ENCODE data around the gene PIP4K2A. TPM values are rescaled to one million over a fixed set of nuclear protein-coding genes. Genes with fewer than 3 reads are reported as not detected.

Gene PIP4K2A
- 10 to 100 TPM; 50.1 to 67.9 (median 58.9) TPM for total RNA-seq (2021; fragmentation: NEBNext Ultra II Directional; extraction: Animal tissue kit (Norgen Biotek cat#: 25700))
- long read RNA-seq, partial matches to known transcripts = 5 of 137 reads
- long read RNA-seq, other reads (novel, unspliced or antisense) = 131 of 137 reads

DNA sequence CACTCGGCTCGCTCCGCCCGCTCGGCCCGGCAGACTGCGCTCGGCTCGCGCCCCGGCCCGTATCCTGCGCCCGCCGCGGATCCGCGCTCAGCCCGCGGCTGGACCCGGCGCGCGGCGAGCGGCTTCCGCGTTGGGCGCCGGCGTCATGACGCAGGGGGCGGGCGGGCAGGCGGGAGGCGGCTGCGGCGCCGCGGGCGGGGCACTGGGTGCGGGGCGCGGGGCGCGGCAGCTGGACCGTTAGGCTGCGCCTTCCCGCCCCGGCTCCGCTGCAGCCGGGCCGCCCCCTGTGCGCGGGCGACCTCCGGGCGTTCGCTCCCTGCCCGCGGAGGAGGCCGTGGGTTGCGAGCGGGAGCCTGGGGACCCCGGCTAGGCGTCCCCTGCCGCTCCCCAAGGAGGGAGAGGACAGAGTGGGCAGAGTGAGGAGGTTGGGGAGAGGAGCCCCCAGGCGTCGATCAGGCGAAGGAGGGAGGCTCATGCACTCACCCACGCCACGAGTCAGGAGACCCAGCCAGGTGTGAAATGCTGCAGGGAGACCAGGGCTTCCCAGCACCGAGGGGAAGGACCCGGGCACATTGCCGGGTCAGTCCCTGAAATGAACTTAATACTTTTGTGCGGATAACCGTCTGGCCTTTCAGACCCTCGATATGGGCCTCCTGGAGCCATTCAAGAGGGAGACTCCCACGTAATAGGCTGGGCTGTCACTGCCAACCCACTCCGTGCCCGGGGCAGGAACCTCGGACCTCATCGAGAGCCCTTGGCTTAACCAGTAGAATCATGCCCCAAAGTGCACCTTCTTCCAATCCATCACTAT lies at the start of gene PIP4K2A:
Gene PIP4K2A, minus strand, starts transcription at position 100 of the 811 bp plus-strand sequence. CDS start 252 bp downstream, outside the sequence.
- peak; percentile 33 for DNase-seq
- no peak for TF ChIP-seq CTCF (IDR thresholded peaks at IDR 0.05)
- H3K27ac Mint-ChIP-seq = peak within 1 kb of the TSS; percentile 64
- H3K36me3 Mint-ChIP-seq (ENCODE audit: low read depth) = no peaks in the 10 kb centered on the region
- H3K27me3 Mint-ChIP-seq (ENCODE audit: insufficient read depth) = peaks cover 7% of the 10 kb centered on the region
- no peaks in the 10 kb centered on the region for H3K9me3 Mint-ChIP-seq
- peak within 1 kb of the TSS; percentile 92 for H3K4me3 Mint-ChIP-seq
- peaks cover 33% of the 10 kb centered on the region for H3K4me1 Mint-ChIP-seq (ENCODE audit: low read depth)

DNA sequence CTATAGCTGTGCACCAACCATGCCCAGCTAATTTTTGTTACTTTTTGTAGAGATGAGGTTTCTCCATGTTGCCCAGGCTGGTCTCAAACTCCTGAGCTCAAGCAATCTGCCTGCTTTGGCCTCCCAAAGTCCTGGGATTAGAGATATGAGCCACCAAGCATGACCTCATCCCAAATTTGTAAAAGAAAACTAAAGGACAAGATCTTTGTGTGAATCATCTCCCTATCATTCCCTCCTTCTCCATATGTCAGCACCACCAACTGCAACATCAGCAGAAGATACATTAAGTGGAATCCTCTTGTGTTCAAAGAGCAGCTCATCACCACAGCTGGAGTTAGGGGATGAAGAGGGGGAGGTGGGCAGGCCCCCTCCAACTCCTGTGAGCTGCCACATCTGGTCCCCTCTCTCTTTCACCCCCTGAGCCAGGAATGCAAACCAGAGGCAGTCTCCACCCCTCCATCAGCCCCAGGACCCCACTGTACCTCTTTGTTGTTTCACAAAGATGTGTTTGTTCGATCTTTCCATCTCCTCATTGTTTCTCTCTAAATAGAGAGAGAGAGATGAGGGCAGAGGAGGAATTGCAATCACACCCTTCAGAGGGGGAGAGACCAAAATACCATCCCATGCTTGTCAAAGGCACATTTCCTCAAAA lies 47.3 kb upstream of the PIP4K2A start:
- H3K27ac Mint-ChIP-seq = no peak overlapping the region
- peak; percentile 30 for DNase-seq
- H3K4me3 Mint-ChIP-seq = no peak overlapping the region
- peaks cover 24% of the 10 kb centered on the region for H3K4me1 Mint-ChIP-seq (ENCODE audit: low read depth)
- no peak for TF ChIP-seq CTCF (IDR thresholded peaks at IDR 0.05)
- peaks cover 4% of the 10 kb centered on the region for H3K27me3 Mint-ChIP-seq (ENCODE audit: insufficient read depth)
- no peaks in the 10 kb centered on the region for H3K36me3 Mint-ChIP-seq (ENCODE audit: low read depth)
- no peaks in the 10 kb centered on the region for H3K9me3 Mint-ChIP-seq

GRCh38 chr10:22760025-22760424 lies 45.6 kb upstream of the PIP4K2A start:
- H3K9me3 Mint-ChIP-seq = no peaks in the 10 kb centered on the region
- peaks cover 3% of the 10 kb centered on the region for H3K27me3 Mint-ChIP-seq (ENCODE audit: insufficient read depth)
- TF ChIP-seq CTCF (IDR thresholded peaks at IDR 0.05) = no peak
- no peak overlapping the region for H3K4me3 Mint-ChIP-seq
- no peaks in the 10 kb centered on the region for H3K36me3 Mint-ChIP-seq (ENCODE audit: low read depth)
- H3K4me1 Mint-ChIP-seq (ENCODE audit: low read depth) = peaks cover 24% of the 10 kb centered on the region
- no peak for DNase-seq
- H3K27ac Mint-ChIP-seq = no peak overlapping the region

- no peaks in the 10 kb centered on the region for H3K9me3 Mint-ChIP-seq
- H3K36me3 Mint-ChIP-seq (ENCODE audit: low read depth) = no peaks in the 10 kb centered on the region
- no peak for DNase-seq
- H3K27ac Mint-ChIP-seq = no peak overlapping the region
- H3K27me3 Mint-ChIP-seq (ENCODE audit: insufficient read depth) = peaks cover 2% of the 10 kb centered on the region
- no peak for TF ChIP-seq CTCF (IDR thresholded peaks at IDR 0.05)
- peaks cover 24% of the 10 kb centered on the region for H3K4me1 Mint-ChIP-seq (ENCODE audit: low read depth)
- no peak overlapping the region for H3K4me3 Mint-ChIP-seq
Observed at GRCh38 chr10:22758867-22759266, 44.5 kb upstream of the PIP4K2A start.

DNA sequence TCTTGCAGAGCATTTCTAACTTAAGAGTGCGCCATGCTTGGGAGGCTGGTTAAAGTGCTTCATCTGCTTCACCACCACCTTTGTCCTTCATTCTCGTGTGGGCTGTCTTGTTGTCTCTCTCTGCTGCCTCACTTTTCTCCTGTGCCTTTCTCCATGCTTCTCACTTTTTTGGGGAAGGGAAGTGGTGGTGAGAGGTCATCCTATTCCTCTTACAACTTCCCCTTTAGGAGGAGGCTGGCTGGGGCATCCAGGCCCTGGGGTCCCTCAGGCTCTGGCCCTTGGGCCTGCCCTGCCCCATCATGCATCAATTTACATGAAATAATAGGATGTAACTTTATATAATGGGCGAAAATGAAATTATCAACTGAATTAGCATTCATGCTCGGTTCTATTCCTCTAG lies 39.9 kb upstream of the PIP4K2A start:
- Mint-ChIP-seq H3K9me3 (no peaks in the 10 kb centered on the region), H3K27me3 (ENCODE audit: insufficient read depth) (peaks cover 5% of the 10 kb centered on the region), H3K4me3 (no peak overlapping the region), H3K27ac (no peak overlapping the region), H3K4me1 (ENCODE audit: low read depth) (no peaks in the 10 kb centered on the region; the same call in 1 of the 2 replicates), H3K36me3 (ENCODE audit: low read depth) (no peaks in the 10 kb centered on the region)
- no peak for DNase-seq
- TF ChIP-seq CTCF (IDR thresholded peaks at IDR 0.05) = no peak
